Measurements from ENCODE around the gene AMPD1.
A peak's percentile ranks its signal among the peaks of the same experiment; 100 is the strongest.

Gene AMPD1

GRCh38 chr1:114696810-114697209 is 1.5 kb upstream of the AMPD1 start:
- DNase-seq = no peak

GRCh38 chr1:114694540-114695310 is 621 bp downstream of the AMPD1 start:
- DNase-seq = no peak

- no peak for DNase-seq
These were observed 2.4 kb downstream of the AMPD1 start for GRCh38 chr1:114692947-114693346.

- DNase-seq = peak; percentile 7
These were observed 4.3 kb downstream of the AMPD1 start for GRCh38 chr1:114691061-114691460.

GRCh38 chr1:114690148-114690547 is 5.2 kb downstream of the AMPD1 start:
- no peak for DNase-seq

- no peak for DNase-seq
These were observed 6.8 kb downstream of the AMPD1 start for GRCh38 chr1:114688526-114688925.

GRCh38 chr1:114685851-114686250 is 9.5 kb downstream of the AMPD1 start:
- DNase-seq = no peak

GRCh38 chr1:114677691-114678090 is 17.7 kb downstream of the AMPD1 start:
- no peak for DNase-seq

- DNase-seq = no peak
These were observed 19.2 kb downstream of the AMPD1 start for GRCh38 chr1:114676115-114676514.

GRCh38 chr1:114671939-114672275 is 23.4 kb downstream of the AMPD1 start:
- DNase-seq = no peak

GRCh38 chr1:114671011-114671938 is 24.1 kb downstream of the AMPD1 start:
- DNase-seq = peak; percentile 11

- peak; percentile 83 for DNase-seq
These were observed 25.0 kb downstream of the AMPD1 start for GRCh38 chr1:114670083-114671010.

GRCh38 chr1:114669562-114670082 is 25.7 kb downstream of the AMPD1 start, which contains the start of gene DENND2C:
DENND2C (minus strand) TSS chr1:114670049; CDS start chr1:114625984, 44,065 bp downstream.
- no peak for DNase-seq

GRCh38 chr1:114668784-114669561 is 26.4 kb downstream of the AMPD1 start:
- peak; percentile 18 for DNase-seq

GRCh38 chr1:114668373-114668772 is 27.0 kb downstream of the AMPD1 start:
- DNase-seq = no peak

- DNase-seq = no peak
These were observed 28.4 kb downstream of the AMPD1 start for GRCh38 chr1:114666954-114667353.

- DNase-seq = no peak
These were observed 35.1 kb downstream of the AMPD1 start for GRCh38 chr1:114660238-114660637.

- no peak for DNase-seq
These were observed 43.5 kb downstream of the AMPD1 start for GRCh38 chr1:114651893-114652292.

GRCh38 chr1:114648503-114648902 is 46.8 kb downstream of the AMPD1 start:
- no peak for DNase-seq

GRCh38 chr1:114641377-114641776 is 54.0 kb downstream of the AMPD1 start:
- DNase-seq = no peak

- DNase-seq = no peak
These were observed 56.4 kb downstream of the AMPD1 start for GRCh38 chr1:114638910-114639309.

- no peak for DNase-seq
These were observed 62.9 kb downstream of the AMPD1 start for GRCh38 chr1:114632427-114632826.

Data from fibroblast of skin of right biceps (primary cell).